Activated gamma-delta T cell (primary cell): ENCODE data around the gene BTBD18.
A peak's percentile ranks its signal among the peaks of the same experiment; 100 is the strongest.
"Not testable (repeated sequence)": the region's sequence is repeated elsewhere in the genome, so short reads cannot be mapped to it uniquely, and the experiment has no call there.

Experiments
- DNase-seq: peaks from one replicate; lab custom pipeline; 2025; lab: John Stamatoyannopoulos, UW

BTBD18 gene

GRCh38 chr11:57732661-57733060 is 19.0 kb downstream of the BTBD18 start:
- DNase-seq, result no peak

GRCh38 chr11:57729479-57729878 is 22.1 kb downstream of the BTBD18 start:
- no peak for DNase-seq

GRCh38 chr11:57728829-57729228 is 22.8 kb downstream of the BTBD18 start:
- DNase-seq, result no peak

- no peak for DNase-seq
Observed at GRCh38 chr11:57727185-57727584, 24.4 kb downstream of the BTBD18 start.

- not testable (repeated sequence) for DNase-seq
Observed at GRCh38 chr11:57716726-57717125, 34.9 kb downstream of the BTBD18 start.

GRCh38 chr11:57713835-57714234 is 37.8 kb downstream of the BTBD18 start:
- no peak for DNase-seq

GRCh38 chr11:57712256-57713150 is 39.1 kb downstream of the BTBD18 start, which contains the start of gene TMX2:
Gene TMX2, plus strand, starts transcription at chr11:57712593. Its CDS starts 26 bp downstream, at chr11:57712619.
- DNase-seq, result peak; percentile 60

- DNase-seq, result peak; percentile 47
Observed at GRCh38 chr11:57711414-57712255, 40.0 kb downstream of the BTBD18 start, which contains the start of gene MED19. Gene MED19, minus strand, starts transcription at chr11:57712215. Its CDS starts 36 bp downstream, at chr11:57712179.

- no peak for DNase-seq
Observed at GRCh38 chr11:57709802-57710367, 41.7 kb downstream of the BTBD18 start.

- DNase-seq, result not testable (repeated sequence)
Observed at GRCh38 chr11:57705432-57705831, 46.2 kb downstream of the BTBD18 start.

- no peak for DNase-seq
Observed at GRCh38 chr11:57704932-57705331, 46.7 kb downstream of the BTBD18 start.

- no peak for DNase-seq
Observed at GRCh38 chr11:57703341-57703740, 48.3 kb downstream of the BTBD18 start.

GRCh38 chr11:57700425-57700824 is 51.2 kb downstream of the BTBD18 start:
- DNase-seq, result no peak

GRCh38 chr11:57699813-57700212 is 51.8 kb downstream of the BTBD18 start:
- no peak for DNase-seq

- DNase-seq, result no peak
Observed at GRCh38 chr11:57698843-57699365, 52.7 kb downstream of the BTBD18 start.
